ENCODE data around the gene B4GALNT2.
"Not testable (repeated sequence)": the region's sequence is repeated elsewhere in the genome, so short reads cannot be mapped to it uniquely, and the experiment has no call there.

Gene B4GALNT2

GRCh38 chr17:49120166-49120565 is 12.4 kb upstream of the B4GALNT2 start:
- no peak for DNase-seq (ENCODE audit: low spot score)

GRCh38 chr17:49121696-49122292 is 10.8 kb upstream of the B4GALNT2 start:
- no peak for DNase-seq (ENCODE audit: low spot score)

GRCh38 chr17:49122566-49122965 is 10.0 kb upstream of the B4GALNT2 start:
- DNase-seq (ENCODE audit: low spot score) = no peak

- DNase-seq (ENCODE audit: low spot score) = no peak
Measured at GRCh38 chr17:49123061-49123460, 9.5 kb upstream of the B4GALNT2 start.

- DNase-seq (ENCODE audit: low spot score) = no peak
Measured at GRCh38 chr17:49125449-49125848, 7.1 kb upstream of the B4GALNT2 start.

- not testable (repeated sequence) for DNase-seq (ENCODE audit: low spot score)
Measured at GRCh38 chr17:49126183-49126859, 6.2 kb upstream of the B4GALNT2 start.

GRCh38 chr17:49129359-49129950 is 3.1 kb upstream of the B4GALNT2 start:
- DNase-seq (ENCODE audit: low spot score) = not testable (repeated sequence)

- no peak for DNase-seq (ENCODE audit: low spot score)
Measured at GRCh38 chr17:49130891-49131290, 1.7 kb upstream of the B4GALNT2 start.

- no peak for DNase-seq (ENCODE audit: low spot score)
Measured at GRCh38 chr17:49132317-49132698, 261 bp upstream of the B4GALNT2 start.

- no peak for DNase-seq (ENCODE audit: low spot score)
Measured at GRCh38 chr17:49136335-49136734, 3.8 kb downstream of the B4GALNT2 start.

- not testable (repeated sequence) for DNase-seq (ENCODE audit: low spot score)
Measured at GRCh38 chr17:49145654-49146053, 13.1 kb downstream of the B4GALNT2 start.

- DNase-seq (ENCODE audit: low spot score) = peak; percentile 25
Measured at GRCh38 chr17:49146620-49147306, 14.2 kb downstream of the B4GALNT2 start.

GRCh38 chr17:49148171-49148570 is 15.6 kb downstream of the B4GALNT2 start:
- no peak for DNase-seq (ENCODE audit: low spot score)

- no peak for DNase-seq (ENCODE audit: low spot score)
Measured at GRCh38 chr17:49151996-49152395, 19.4 kb downstream of the B4GALNT2 start.

GRCh38 chr17:49156256-49156655 is 23.7 kb downstream of the B4GALNT2 start:
- DNase-seq (ENCODE audit: low spot score) = no peak

- no peak for DNase-seq (ENCODE audit: low spot score)
Measured at GRCh38 chr17:49157784-49158183, 25.2 kb downstream of the B4GALNT2 start.

- no peak for DNase-seq (ENCODE audit: low spot score)
Measured at GRCh38 chr17:49162866-49163265, 30.3 kb downstream of the B4GALNT2 start.

- DNase-seq (ENCODE audit: low spot score) = no peak
Measured at GRCh38 chr17:49165143-49165542, 32.6 kb downstream of the B4GALNT2 start.

- DNase-seq (ENCODE audit: low spot score) = no peak
Measured at GRCh38 chr17:49168706-49169105, 36.1 kb downstream of the B4GALNT2 start.

GRCh38 chr17:49170216-49170615 is 37.6 kb downstream of the B4GALNT2 start:
- no peak for DNase-seq (ENCODE audit: low spot score)

GRCh38 chr17:49170711-49171110 is 38.1 kb downstream of the B4GALNT2 start:
- DNase-seq (ENCODE audit: low spot score) = not testable (repeated sequence)

GRCh38 chr17:49175978-49176377 is 43.4 kb downstream of the B4GALNT2 start:
- DNase-seq (ENCODE audit: low spot score) = not testable (repeated sequence)

- DNase-seq (ENCODE audit: low spot score) = peak; percentile 69
Measured at GRCh38 chr17:49180303-49180702, 47.7 kb downstream of the B4GALNT2 start.
